ENCODE measurements around the gene EPHA1. TPM values are rescaled to one million over a fixed set of nuclear protein-coding genes. Genes with fewer than 3 reads are reported as not detected.
"Not testable (repeated sequence)": the region's sequence is repeated elsewhere in the genome, so short reads cannot be mapped to it uniquely, and the experiment has no call there.

EPHA1 gene
- total RNA-seq, 1 donor from 2014 or later = not detected

GRCh38 chr7:143402233-143402632, 6.4 kb downstream of the EPHA1 start:
- not testable (repeated sequence) for DNase-seq

- DNase-seq = no peak
Measured at GRCh38 chr7:143401265-143401664, 7.4 kb downstream of the EPHA1 start.

- DNase-seq = no peak
Measured at GRCh38 chr7:143399642-143400041, 9.0 kb downstream of the EPHA1 start.

- DNase-seq = no peak
Measured at GRCh38 chr7:143399151-143399550, 9.5 kb downstream of the EPHA1 start.

- no peak for DNase-seq
Measured at GRCh38 chr7:143398616-143399015, 10.0 kb downstream of the EPHA1 start.

GRCh38 chr7:143397710-143398530, 10.7 kb downstream of the EPHA1 start:
- no peak for DNase-seq

GRCh38 chr7:143396625-143397556, 11.8 kb downstream of the EPHA1 start:
- DNase-seq = no peak

- no peak for DNase-seq
Measured at GRCh38 chr7:143396182-143396581, 12.5 kb downstream of the EPHA1 start.

- no peak for DNase-seq
Measured at GRCh38 chr7:143395187-143396149, 13.2 kb downstream of the EPHA1 start.

GRCh38 chr7:143394777-143395176, 13.9 kb downstream of the EPHA1 start:
- no peak for DNase-seq

- no peak for DNase-seq
Measured at GRCh38 chr7:143394068-143394467, 14.6 kb downstream of the EPHA1 start.

- no peak for DNase-seq
Measured at GRCh38 chr7:143393267-143394041, 15.2 kb downstream of the EPHA1 start.

- DNase-seq = no peak
Measured at GRCh38 chr7:143392875-143393266, 15.8 kb downstream of the EPHA1 start.

- DNase-seq = not testable (repeated sequence)
Measured at GRCh38 chr7:143392427-143392826, 16.2 kb downstream of the EPHA1 start.

- no peak for DNase-seq
Measured at GRCh38 chr7:143391462-143392404, 16.9 kb downstream of the EPHA1 start.

GRCh38 chr7:143390773-143391317, 17.8 kb downstream of the EPHA1 start:
- no peak for DNase-seq

- no peak for DNase-seq
Measured at GRCh38 chr7:143390104-143390772, 18.4 kb downstream of the EPHA1 start.

- no peak for DNase-seq
Measured at GRCh38 chr7:143389316-143390103, 19.1 kb downstream of the EPHA1 start.
